CD1c-positive myeloid dendritic cell (primary cell): ENCODE data around the gene MACROD2.

Source experiments
- DNase-seq: peaks from one replicate; pipeline ENCODE4 v3.0.0-alpha.2; 2016; ENCODE audit errors: extremely low spot score

The MACROD2 gene

DNA sequence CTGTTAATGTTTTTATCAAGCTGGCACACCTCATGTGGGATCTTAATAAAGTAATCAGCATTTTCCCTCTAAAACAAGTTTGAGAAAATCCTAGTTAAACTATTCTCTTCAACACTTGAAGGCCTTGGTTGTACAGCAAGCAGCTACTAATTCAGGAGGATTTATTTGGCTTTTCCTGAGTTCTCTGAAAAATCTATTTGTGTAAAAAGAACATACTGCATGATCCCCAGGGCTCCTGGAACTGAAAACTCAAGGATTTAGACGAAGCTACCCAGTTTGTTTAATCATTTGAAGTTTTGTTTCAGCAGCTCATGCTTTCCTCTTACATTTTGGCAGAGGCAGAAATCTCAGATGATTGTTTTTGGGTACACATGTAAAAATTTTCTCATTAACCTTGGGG, 651.7 kb downstream of the MACROD2 start:
- no peak for DNase-seq

DNA sequence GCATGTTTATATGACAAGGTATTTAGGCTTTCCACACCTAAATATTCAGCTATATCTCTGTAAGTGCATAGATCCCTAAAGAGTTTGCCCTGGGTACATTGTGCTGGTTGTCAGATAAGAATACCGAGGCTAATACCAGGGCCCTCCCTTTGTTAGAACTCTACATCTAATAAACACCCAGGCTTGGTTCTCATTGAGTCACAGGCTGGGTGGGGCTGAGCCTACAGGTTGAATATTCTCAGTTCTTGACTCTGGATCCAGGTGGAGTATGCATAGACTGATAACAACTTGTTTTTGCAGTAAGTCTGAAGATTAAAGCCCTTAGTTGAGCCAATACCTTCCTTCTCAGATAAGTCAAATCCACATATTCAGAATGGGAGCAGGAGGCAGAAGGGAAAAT, 654.3 kb downstream of the MACROD2 start:
- DNase-seq = no peak

DNA sequence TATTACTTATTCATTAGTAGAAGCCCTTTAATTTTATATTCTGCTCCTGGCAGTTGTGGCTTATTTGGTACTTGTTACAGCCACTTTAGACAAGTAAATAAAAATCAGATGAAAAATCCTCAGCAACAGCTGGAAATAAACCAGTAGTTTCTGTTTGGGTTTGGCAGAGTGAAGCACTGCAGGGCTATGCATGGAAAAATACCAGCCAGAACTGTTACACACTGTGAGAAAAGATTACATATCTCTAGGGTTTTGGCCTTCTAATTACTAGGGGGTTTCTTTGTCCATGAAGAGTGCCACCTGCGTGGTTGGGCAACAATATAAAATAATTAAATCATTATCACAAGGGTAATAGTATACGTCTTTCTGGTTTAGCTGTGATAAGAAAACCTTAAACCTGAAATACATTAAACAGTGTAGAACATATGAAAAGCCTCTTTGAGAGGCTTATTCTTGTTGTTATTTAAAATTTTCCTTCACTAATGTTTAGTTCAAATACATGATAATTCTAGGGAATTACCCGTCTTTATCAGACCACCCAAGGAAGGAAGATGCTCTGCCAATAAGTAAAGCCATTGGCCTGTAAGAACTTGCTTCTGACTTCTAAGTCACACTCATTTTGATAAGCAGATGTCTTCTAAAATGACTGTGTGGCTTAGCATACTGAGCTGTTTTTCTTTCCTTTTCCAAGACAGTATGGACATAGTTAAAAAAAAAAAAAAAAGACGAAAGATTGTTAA, 662.1 kb downstream of the MACROD2 start:
- DNase-seq = no peak

DNA sequence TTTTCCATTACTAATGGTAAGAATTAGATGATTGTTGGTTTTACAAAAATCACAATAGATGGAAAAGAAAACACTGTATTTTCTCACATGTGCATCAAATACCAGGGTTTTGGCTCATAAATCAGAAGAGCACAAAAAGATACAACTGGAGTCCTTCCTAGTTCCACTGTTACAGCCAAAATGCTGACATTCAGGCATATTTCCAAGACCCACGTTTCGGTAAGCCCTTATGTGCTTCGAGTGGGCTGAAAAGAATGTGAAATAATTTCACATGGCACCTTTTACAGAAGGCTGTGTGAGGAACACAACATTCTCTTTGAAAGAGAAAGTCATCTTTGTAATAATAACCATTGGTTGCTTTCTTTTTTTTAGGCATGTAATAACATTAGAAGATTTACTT, 668.8 kb downstream of the MACROD2 start:
- DNase-seq = no peak

DNA sequence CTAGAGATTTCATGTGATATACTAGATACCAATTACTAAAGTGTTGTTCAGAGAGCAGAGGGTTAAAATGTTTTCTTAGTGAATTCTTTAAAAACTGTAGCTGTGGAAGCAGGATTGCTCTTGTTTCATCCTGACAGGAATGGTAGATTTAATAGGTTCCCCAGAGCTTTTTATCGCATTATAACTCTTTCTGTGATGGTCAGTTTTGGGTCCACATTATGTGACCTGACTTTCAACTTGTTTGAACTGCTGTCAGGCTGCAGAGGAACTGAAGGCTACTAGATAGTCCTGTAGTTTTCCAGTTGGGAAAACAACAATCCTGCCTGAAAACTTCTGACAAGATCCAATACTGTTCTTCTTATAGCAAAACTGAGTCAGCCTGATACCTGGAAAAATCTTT, 671.4 kb downstream of the MACROD2 start:
- DNase-seq = no peak

DNA sequence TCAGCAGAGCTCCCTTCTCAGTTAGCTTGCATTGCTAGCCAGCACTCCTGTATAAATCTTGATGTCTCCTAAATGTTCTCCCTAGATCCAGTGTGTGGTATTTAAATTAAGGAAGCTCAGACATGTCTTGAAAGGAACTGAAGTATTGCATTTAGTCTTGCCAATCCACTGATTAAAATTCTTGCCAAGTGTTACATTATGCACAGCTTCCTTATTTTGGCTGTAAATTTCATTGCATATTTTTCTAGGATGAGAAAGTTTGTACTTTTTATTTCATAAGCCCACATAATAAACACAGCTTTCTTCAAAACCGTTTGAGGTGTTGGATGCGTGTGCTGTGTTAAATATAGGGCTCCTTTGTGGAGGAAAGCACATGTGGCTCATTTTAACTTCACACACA, 671.9 kb downstream of the MACROD2 start:
- DNase-seq = no peak

DNA sequence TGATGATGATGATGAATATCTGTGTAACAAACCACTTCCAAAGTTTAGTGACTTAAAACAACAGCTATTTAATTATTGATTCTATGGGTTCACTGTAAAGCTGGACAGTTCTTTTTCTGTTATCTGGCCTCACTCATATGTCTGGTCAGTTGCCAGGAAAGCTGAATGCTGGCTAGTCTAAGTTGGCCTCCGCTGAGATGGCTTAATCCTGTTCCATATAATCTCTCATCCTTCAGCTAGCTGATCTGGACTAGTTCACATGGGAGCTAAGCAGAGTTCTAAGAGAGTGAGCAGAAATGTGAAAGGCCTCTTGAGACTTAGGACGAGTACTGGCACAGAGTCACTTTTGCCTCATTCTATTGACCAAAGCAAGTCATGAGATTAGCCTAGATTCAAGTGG, 676.8 kb downstream of the MACROD2 start:
- no peak for DNase-seq

DNA sequence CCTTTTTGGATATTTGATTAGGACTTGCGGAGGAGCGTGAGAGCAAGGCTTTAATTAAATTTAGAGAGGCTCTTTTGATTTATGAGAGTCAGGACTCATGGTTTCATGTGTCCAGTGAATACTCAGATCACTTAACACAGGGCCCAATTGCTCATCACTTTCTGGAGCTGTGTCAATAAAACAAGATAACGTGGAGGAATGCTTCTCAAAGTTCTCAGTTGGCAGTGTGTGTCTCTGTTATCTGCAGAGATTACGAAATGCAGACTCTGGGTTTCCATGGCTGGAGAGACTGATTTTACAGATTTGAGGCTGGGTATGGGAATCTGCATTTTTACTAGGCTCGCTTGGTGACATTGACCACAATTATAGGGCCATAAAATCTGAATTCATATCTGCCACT, 677.8 kb downstream of the MACROD2 start:
- DNase-seq = no peak

DNA sequence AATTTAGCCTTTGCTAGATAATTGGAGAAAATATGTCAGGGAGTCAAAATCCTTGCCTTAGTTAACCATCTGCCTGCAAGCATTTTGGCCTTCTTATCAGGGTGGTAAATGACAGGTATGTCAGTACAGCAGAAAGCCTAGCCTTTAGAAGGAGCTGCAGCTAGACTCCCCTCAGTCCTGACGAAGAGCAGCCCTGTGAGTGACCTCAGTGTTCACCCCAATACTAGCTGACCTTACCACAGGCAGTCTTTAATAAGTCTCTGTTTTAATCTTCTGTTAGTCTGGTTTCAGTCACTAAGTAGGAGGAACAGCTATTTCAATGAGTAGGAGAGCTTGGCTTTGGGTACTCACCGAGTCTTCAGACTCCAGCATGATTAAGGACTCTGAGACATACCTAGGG, 682.1 kb downstream of the MACROD2 start:
- DNase-seq = no peak

DNA sequence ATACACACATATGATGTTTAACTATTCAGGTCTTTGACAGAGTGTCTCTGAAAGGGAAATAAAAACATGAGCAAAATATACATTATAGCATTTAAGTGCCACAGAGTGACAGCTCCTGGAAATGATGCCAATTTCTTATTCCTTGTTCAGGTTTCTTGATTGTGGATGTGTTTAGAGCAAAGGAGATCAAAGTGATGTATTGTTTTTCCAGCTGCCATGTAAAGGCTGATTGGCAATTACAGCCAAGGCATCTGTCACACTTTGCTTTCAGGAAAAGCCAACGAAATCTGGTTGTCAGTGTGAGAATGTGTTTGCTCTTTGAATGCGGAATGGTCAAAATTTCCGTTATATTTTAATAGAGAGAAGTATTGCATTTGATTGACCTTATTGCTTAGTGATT, 689.9 kb downstream of the MACROD2 start:
- no peak for DNase-seq

DNA sequence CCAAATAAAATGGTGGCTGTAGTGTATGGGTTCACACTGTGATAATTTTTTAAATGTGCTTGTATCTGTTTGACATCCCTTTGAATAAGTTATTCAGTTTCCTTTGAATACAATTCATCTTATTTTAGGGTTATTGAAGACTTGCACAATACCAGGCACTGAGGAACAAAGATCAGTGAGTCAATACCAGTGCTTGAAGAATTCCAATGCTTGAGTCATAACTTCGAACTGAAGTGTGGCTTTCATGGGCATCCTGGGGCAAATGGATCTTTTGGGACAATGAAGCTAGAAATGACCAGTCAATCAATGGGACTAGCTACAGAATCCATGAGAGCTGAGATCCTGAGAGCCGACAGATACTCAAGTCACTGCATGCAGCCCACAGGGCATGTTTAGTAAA, 692.0 kb downstream of the MACROD2 start:
- no peak for DNase-seq

DNA sequence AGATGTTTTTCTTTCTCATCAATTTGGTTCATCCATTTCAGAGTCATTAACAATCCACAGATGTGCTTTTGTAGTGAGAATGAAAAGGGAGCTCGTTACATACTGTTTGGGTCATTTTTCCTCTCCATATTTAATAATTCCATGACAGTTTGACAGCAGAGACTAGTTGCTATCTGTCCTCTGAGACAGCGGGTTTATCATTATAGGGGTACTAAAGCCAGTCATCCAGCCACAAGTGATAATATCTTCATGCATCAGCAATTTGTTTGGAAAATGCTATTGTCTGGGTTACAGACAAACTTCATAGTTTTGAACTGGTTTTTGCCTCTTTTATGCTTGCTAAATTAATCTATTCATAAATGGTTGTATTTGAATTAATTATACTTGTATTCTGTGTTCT, 692.7 kb downstream of the MACROD2 start:
- no peak for DNase-seq

DNA sequence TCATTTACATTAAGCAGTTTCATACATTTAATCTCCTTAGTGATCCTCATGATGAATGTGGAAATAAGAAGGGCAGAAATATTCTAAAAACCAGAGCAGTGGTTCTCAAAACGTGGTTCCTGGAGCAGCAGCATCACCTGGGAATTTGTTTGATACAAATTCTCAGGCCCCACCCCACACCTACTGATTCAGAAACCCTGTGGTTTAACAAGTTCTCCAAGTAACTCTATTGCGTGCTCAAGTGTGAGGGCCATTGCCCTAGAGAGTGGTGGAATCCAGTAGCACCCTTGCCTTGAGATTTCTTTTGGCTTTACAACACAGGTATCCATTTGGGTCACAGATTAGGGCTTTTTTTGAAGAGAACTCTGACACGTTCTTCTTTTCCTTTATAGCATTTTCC, 696.7 kb downstream of the MACROD2 start:
- DNase-seq = no peak

DNA sequence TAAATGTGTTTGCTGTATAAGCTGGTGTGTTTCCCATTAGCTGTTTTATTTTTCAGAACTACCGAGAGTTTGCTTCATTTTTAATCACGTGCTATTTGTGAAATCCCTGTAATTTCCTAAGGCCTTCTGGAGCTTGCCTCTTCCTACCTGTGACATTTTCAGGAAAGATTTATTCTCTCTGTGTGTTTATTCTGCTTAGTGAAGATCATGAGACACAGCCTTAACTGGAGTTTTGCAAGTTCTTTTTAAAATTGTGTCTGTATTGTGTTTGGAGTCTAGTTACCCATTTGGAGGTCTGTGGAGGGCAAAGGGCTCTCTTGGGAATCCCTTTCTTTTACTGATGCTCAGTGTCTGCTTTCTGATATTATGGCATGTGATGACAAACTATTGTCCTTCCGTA, 701.2 kb downstream of the MACROD2 start:
- DNase-seq = no peak

DNA sequence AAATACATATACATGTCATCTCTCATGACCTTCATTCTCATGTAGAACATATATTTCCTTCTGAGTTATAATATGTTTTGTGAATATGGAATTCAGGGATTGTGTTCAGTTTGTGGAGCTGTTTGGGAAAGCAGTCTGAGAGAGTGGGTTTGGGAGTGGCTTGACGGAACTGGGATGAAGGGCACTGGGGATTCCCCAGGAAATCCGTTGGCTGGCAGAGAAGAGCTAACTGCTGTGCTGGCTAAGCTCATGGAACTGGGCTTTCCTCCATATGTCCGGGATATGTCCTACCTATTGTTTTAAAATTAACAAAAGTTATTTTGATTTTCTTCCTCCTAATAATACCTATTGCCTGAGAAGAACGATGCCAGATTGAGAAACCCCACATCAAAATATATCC, 701.6 kb downstream of the MACROD2 start:
- DNase-seq = no peak

DNA sequence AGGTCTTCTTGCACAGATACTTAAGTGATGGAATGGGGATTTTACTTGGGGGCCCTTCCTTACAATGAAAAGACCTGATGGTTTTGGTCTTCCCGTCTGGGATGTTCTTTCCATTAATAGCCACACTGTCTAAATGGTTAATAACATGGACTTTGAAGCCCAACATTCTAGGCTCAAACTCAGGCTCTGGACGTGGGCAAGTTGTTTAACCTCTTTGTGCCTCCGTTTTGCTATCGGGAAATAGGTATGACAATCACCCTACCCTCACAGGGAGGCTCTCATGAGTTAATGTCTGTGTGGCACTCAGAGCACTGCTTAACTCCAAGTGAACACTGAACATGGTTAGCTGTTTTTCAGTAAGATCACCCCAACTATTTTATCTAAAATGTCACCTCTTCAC, 702.8 kb downstream of the MACROD2 start:
- DNase-seq = no peak

DNA sequence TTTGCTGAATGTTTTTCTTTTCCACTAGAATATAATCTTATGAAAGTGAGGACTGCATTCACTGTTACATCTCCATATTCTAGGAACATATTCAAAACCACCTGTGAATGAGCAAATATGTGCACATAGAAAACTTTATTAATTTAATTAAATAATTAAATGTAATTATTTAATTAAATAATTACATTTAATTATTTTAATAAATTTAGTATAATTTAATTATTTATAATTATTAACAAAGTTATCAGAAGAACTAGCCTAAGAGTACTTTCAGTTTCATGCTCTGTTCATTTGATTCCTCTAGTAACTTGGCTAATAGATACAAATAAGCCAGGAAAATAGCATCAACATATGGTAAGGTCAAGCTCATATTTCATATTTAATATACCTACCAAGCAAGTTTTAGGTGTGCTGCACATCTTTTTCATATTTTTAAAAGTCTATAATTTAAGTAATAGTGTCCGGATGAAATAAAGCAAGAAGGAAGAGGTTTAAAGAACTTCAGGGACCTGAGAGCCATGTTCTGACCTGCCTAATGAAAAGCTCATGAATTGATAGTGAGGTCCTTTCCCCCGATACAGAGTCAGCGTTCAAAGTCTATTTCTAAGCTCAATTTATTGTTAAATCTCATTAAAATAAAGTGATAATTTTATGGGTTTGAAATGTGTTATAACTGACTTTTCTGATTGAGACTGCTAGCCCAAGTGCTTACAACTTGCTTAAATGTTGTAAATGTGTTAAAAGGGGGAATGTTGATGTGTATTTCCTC, 703.5 kb downstream of the MACROD2 start:
- no peak for DNase-seq

DNA sequence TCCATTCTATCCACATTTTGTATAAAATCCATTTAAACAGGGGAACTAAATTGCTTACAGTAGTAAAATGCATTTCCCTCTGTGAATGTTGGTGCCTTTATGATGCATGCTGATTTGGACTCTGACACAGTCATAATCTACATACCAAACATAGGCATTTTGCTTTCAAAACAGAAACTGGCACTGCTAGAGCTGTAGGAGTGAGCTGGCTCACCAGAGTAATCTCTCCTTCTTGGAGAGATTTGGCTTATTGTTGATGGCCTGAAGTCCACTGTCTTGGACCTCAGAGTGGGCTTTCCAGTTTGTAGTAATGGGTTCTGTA, 705.3 kb downstream of the MACROD2 start:
- no peak for DNase-seq

DNA sequence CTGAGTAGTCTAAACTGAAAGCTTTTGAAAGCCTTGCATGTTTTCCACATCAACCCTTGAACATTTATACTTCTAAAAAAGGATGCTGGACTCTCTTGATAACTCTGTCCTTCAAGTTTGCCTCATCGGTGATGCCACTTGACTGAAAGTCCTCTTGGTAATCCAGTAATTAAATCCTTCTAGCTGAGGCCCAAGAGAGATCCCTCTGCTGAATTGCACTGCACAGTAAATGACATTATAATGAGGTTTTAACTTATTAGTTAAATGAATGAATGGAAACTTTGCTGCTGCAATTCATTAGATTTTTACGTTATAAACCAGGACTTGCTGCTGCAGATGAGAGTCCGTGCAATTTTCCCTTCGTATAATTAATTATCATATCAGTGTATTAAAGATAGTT, 706.0 kb downstream of the MACROD2 start:
- DNase-seq = no peak

DNA sequence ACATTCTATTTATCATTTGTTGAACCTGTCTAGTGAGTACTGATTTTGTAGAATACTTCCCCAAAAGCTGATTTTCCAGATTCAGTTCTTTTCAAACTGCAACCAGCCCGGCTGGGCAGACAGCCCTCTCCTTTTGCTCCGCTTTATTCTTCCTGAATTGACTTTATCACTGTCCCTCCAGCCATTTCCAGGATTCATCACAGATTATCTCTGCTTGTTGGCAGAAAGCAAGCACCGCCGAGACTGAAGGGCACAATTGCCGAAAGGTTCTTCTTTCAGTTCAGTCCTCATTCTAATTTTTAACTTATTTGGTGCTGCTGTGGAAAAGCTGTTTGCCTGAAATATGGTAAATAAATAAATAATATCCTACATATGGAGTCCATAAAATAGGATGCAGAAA, 711.2 kb downstream of the MACROD2 start:
- no peak for DNase-seq

DNA sequence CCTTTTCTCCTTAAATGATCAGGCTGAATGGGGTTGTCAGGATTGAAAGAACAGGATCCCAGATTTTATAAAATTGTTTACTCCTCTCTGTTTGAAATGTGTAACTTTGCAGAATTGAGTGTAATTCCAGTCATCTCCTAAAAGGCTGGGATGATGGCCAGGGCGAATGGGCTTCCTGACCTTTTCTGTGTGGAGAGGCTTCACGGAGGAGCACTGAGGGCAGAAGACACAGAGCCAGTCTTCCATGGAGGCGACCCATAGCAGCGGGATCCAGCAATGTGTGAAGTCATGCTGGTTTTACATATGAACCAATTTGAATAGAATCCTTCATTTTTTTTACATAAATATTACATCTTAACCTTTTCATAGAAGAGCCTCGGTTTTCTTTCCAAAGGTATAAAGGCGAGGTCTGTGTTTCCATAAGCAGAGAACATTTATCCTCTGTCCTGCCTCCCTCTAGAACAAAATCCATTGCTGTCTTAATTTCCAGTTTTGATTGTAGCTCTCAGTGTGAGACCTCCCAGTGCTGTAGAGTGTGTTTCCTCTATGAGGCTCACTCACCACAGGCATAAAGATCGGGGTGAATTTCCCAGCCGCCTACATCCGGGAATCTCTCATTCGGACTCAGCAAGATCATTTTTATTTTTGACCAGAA, 711.8 kb downstream of the MACROD2 start:
- DNase-seq = no peak

DNA sequence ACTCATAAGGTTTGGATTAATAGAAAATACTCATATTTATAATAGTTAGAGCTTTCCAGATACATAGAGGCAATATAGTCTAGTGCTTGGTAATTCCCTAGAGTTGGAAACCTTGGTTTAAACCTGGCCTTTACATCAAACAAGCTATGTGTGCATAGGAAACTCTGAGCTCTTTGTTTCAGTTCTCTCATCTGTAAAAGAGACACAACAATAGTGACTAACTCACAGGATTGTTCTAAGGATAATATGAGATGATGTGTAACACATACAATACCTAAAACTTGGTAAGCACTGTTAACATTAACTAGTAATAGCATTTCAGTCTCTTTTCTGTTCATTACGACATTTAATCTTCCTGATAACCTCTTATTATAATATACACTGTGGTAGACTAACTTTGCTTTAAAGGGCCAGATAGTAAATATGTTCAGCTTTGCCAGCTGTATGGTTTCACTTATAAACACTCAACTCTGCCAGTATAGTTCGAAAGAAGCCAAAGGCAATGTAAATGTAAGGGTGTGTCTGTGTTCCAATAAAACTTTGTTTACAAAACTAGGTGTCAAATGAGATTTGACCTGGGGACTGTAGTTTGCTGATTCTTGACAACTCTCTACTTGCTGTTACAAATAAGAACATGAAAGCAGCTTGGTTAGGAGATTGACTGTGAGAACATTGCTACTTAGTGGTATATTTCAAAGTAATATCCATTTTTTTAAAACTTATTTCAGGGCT, 712.7 kb downstream of the MACROD2 start:
- DNase-seq = no peak

DNA sequence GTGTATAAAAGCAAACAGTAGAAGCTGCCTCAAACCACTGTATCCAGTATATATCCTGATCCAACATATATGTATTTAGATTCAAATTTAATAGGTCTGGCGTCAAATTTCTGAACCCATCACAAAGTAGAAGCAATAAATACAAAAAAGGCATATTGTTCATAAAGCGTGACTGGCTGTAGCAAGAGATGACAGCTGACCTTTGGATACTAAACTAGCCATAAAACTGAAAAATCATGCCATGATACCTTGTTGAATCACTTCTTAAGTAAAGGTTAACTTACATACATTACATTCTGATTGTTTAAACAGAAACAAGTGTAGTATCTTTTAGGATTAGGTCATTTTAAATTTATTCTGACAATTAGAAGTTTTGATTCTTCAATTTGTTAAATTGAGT, 714.1 kb downstream of the MACROD2 start:
- no peak for DNase-seq
